HG03280 (cell line): ENCODE measurements around the gene ZNF536.
"Not testable (repeated sequence)": the region's sequence is repeated elsewhere in the genome, so short reads cannot be mapped to it uniquely, and the experiment has no call there.

Source experiments
- ATAC-seq: cut with Tn5 transposase; IDR thresholded peaks from one replicate; pipeline ENCODE4 v1.9.1; 2021; ENCODE audit warnings: mild to moderate bottlenecking, moderate library complexity; ENCODE audit not compliant: unreplicated experiment

Gene ZNF536

GRCh38 chr19:30443531-30444252, 71.5 kb downstream of the ZNF536 start:
- no peak for ATAC-seq

- ATAC-seq = no peak
Observed at GRCh38 chr19:30444253-30444671, 72.1 kb downstream of the ZNF536 start.

- ATAC-seq = no peak
Observed at GRCh38 chr19:30444686-30445232, 72.6 kb downstream of the ZNF536 start.

GRCh38 chr19:30445385-30445784, 73.2 kb downstream of the ZNF536 start:
- ATAC-seq = no peak

GRCh38 chr19:30446120-30446519, 73.9 kb downstream of the ZNF536 start:
- not testable (repeated sequence) for ATAC-seq

- no peak for ATAC-seq
Observed at GRCh38 chr19:30446850-30447552, 74.8 kb downstream of the ZNF536 start.

- no peak for ATAC-seq
Observed at GRCh38 chr19:30447553-30447870, 75.3 kb downstream of the ZNF536 start.

GRCh38 chr19:30448386-30449077, 76.3 kb downstream of the ZNF536 start:
- no peak for ATAC-seq

GRCh38 chr19:30449078-30449590, 77.0 kb downstream of the ZNF536 start:
- ATAC-seq = no peak

- ATAC-seq = no peak
Observed at GRCh38 chr19:30449673-30450072, 77.5 kb downstream of the ZNF536 start.

GRCh38 chr19:30450100-30450499, 77.9 kb downstream of the ZNF536 start:
- ATAC-seq = no peak

GRCh38 chr19:30450835-30451321, 78.7 kb downstream of the ZNF536 start:
- ATAC-seq = no peak

GRCh38 chr19:30452931-30453330, 80.7 kb downstream of the ZNF536 start:
- no peak for ATAC-seq

- ATAC-seq = no peak
Observed at GRCh38 chr19:30453743-30454142, 81.6 kb downstream of the ZNF536 start.

GRCh38 chr19:30455881-30456280, 83.7 kb downstream of the ZNF536 start:
- no peak for ATAC-seq

- ATAC-seq = no peak
Observed at GRCh38 chr19:30457484-30457883, 85.3 kb downstream of the ZNF536 start.

- ATAC-seq = no peak
Observed at GRCh38 chr19:30459859-30460258, 87.7 kb downstream of the ZNF536 start.

GRCh38 chr19:30464162-30464561, 92.0 kb downstream of the ZNF536 start:
- no peak for ATAC-seq

GRCh38 chr19:30466598-30466997, 94.4 kb downstream of the ZNF536 start:
- not testable (repeated sequence) for ATAC-seq

GRCh38 chr19:30467239-30467638, 95.1 kb downstream of the ZNF536 start:
- no peak for ATAC-seq

- no peak for ATAC-seq
Observed at GRCh38 chr19:30469774-30470173, 97.6 kb downstream of the ZNF536 start.
